ENCODE results near the gene COL2A1.

Gene COL2A1

DNA sequence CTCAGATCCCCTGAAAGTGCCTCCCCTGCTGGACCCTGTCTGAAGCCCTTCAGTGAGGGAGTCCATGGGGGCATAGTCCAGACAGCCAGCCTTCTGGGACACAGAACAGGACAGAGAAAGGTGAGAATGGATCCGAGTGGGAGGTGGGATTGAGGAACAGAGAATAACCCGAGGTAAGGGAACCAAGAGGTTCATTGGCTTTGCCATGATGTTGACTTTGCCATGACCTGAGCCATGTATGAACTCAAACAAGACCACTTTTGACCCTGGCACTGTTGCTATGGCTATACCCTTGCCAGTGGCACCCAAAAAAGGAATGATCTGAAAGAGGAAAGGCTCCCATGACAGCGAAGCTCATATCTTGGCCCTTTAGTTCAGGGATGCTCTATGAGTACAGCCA lies 76.9 kb downstream of the COL2A1 start:
- H3K27ac ChIP-seq, result no peak overlapping the region
- DNase-seq (ENCODE audit: low read depth, low spot score), result no peak
- H3K9me3 ChIP-seq (ENCODE audit: low read depth, low read length), result no peaks in the 10 kb centered on the region
- TF ChIP-seq FOXP2 (optimal IDR thresholded peaks at IDR 0.05; ENCODE audit: control extremely low read depth, extremely low read length, insufficient read depth) (no peak), EZH2 (IDR thresholded peaks at IDR 0.05) (no peak), POLR2AphosphoS5 (IDR thresholded peaks at IDR 0.05; ENCODE audit: borderline replicate concordance, low read depth, low read length) (no peak)
- no peak overlapping the region for H3K4me3 ChIP-seq
- H3K36me3 ChIP-seq (ENCODE audit: insufficient read depth, low read length), result no peaks in the 10 kb centered on the region
- no peak overlapping the region for H3K9ac ChIP-seq (ENCODE audit: insufficient read length)

All from SK-N-MC (cell line).